HG03442 (cell line): ENCODE data around the gene CDK14.
A peak's percentile ranks its signal among the peaks of the same experiment; 100 is the strongest.

ENCODE experiments used
- ATAC-seq: cut with Tn5 transposase; IDR thresholded peaks from one replicate; pipeline ENCODE4 v1.9.1; 2021; ENCODE audit warnings: mild to moderate bottlenecking, moderate library complexity; ENCODE audit not compliant: unreplicated experiment

Gene CDK14

DNA sequence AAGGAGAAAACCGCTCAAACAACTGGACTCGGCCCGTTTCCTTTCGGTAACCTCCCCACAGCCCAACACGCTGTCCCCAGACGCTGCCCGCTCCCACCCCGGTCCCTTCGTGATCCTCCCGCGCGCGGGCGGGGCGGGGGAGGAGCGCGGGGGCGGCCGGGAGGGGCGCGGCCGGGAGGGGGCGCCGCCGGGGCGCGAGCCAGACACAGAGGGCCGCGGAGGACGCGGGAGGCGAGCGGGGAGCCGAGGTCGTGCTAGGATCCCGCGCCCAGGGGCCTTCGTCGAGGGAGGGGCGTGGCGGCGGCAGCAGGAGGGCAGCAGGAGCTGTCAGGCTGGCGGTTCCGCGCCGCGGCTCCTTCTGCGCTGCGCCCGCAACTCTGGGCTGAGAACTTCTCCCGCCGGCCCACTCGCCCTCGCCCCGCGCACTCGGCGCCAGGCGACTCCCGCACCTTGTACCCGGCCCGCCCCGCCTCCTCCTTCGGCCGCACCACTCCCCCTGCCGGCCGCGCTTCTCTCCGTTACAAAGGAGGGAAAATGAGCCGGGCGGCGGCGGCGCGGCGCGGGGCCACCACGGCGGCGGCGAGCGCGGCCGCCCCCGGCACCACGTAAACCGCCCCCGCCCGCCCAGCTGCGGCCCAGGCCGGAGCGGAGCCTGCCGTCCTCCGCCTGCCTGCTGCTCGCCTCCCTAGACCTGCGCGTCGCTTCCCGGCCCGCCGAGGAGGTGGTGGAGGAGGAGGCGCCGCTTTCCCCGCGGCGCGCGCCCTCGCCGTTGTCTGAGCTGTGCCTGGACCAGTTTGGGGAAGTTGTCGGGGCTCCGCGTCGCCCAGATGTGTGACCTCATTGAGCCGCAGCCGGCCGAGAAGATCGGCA, at the start of gene CDK14:
TSS of gene CDK14 (plus strand) at position 521 of the 870 bp plus-strand sequence. CDS start at position 828, 307 bp downstream.
- peak; percentile 50 for ATAC-seq

DNA sequence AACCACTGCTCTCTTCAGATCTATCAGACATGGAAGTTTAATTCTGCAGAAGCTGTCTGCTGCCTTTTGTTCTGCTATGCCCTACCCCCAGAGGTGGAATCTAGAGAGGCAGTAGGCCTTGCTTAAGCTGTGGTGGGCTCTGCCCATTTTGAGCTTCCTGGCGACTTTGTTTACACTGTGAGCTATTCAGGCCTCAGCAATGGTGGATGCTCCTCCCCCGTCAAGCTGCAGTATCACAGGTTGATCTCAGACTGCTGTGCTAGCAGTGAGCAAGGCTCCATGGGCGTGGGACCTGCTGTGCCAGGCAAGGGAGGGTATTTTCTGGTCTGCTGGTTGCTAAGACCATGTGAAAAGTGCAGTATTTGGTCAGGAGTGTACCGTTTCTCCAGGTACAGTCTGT, 45.1 kb upstream of the CDK14 start:
- no peak for ATAC-seq

DNA sequence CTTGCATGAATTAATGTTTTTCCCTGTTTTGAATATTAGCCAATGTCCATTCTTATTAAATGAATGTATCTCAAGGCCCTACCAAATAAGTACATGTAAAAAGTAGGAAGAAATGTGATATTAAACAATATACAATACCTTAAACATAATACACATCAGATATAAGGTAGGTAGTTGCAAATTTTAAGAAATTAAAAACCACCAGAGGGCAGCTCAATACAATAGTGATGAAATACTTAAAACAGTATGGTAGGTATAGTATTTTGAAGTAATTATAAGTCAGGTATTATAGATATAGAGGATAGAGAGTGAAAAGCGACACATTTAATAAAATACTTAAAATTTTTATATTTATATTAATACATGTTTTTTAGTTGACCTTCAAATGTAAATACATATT, 43.6 kb upstream of the CDK14 start:
- no peak for ATAC-seq

DNA sequence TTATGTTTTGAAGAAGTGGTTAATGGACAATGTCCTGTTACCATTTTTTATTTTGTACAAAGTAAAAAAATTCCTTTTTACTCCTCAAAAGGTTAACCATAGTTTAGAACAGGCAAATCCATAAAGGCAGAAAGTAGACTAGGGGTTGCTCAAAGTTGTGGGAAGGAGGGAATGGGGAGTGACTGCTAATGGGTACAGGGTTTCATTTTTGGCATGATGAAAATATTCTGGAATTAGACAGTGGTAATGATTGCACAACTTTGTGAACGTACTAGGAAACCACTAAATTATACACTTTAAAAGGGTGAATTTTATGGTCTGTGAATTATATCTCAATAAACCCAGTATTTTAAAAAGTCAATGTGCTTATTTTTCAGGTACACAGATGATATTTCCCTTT, 35.4 kb upstream of the CDK14 start:
- no peak for ATAC-seq

DNA sequence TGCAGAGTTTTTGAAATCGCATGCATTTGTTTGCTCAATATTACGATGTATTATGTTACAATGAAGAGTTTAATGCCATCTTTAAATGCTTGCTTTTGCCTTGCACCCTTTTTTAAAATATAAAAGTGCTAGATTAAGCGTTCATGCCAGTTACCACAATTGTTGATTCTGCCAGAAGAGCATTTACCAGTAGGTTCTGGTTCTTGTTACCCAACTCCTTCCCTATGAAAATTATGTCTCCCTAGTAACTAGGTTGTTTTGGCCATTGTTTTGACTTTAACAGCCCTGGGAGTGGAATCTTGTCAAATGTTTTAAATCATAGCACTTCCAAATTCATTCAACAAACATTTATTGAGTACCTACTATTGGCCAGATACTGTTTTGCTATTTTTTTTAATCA, 32.8 kb upstream of the CDK14 start:
- ATAC-seq, result no peak

DNA sequence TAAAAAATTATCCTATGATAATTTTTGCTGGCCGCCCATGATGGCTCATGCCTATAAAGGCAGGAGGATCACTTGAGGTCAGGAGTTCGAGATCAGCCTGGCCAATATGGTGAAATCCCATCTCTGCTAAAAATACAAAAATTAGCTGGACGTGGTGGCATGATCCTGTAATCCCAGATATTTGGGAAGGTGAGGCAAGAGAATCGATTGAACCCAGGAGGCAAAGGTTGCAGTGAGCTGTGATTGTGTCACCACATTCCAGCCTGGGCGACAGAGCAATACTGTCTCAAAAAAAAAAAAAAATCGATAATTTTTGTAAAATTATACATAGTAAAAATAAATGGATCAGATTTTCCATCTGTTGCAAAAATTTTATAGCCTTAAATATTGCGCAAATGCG, 31.7 kb upstream of the CDK14 start:
- no peak for ATAC-seq

DNA sequence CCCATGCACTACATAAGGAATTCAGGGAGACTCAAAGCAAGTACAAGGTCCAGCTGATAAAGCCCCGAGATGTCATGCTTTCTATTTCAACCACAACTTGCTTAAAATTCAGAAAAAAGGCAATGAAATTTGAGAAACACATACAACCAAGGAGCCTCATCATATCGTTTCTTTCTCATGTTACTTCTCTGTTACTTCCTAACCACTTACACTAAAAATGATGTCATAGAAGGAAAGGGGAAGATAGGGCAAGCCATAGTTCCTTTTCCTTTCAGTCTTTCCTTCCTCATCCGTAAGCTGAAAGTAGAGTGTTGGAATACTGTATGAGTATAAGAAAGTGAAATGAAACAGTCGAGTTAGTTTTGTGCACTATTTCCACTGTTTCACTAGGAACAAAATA, 27.9 kb upstream of the CDK14 start:
- ATAC-seq, result no peak

DNA sequence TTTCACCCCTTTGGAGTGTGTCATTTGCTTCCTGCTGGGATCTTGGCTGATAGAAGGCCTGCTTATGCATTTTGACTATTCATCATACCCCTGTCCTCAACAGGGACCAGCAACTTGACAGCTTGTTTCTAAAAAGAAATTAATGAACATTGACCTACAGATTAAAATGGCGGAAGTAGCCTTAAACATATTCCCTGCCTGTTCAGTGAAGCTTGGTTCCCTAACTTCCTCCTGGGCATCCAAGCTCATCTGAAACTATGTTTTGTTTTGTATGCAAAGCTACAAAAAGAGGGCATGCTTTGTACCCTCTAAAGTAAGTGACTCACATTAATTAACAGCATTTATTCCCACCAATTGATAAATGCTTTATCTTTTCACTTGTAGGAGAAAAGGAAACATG, 26.8 kb upstream of the CDK14 start:
- no peak for ATAC-seq

DNA sequence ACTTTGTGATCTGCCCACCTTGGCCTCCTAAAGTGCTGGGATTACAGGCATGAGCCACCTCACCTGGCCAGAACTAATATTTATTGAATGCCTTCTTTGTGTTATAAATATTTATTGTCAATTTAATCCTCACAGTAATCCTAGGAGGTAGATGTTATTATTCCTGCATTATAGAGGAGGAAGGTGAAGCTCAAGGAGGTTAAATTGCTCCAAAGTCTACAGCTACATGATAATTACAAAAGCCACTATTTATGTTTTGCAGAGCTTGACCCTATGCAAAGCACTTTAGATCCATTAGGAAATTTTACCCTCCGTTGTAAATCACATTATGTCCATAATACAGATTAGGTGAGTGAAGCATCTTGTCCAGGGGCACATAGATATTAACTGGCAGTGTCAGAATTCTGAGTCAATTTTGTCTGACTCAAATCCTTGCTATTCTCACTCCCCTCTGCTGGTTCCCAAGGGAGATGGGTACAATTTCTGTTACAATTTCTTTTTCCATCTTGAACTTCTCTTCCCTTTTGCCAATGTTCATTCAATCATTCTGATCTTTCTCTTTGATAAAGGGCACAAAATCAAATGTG, 25.7 kb upstream of the CDK14 start:
- no peak for ATAC-seq

DNA sequence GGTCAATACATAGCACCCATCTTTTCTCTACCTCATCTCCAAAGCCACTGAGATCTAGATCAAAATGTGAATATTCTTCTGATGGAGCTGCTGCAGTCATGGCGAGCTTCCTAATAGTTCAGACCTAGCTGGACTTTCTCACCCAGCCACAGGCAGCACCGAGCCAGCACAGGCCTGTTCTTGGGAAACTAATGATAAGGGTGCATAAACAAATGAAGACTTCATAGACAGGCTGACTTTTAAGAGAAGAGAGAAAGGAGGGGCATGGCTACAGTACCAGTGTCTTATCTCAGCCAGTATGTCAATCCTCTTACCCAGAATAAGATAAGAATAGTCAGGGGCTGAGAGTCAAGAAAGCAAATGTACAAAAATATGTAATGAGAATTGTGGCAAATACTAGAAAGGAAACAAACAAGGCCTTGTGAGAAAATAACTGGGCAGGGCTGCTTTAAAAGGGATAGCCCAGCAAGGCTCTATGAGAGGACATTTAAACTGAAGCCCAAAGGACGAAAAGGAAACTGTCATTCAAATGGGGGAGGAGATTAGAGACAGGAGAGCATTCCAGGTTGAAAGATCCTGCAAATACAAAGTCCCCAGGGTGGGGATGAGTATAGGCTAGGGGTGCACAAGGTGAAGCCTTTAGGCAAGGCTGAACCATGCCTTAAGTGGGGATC, 21.8 kb upstream of the CDK14 start:
- ATAC-seq, result no peak

DNA sequence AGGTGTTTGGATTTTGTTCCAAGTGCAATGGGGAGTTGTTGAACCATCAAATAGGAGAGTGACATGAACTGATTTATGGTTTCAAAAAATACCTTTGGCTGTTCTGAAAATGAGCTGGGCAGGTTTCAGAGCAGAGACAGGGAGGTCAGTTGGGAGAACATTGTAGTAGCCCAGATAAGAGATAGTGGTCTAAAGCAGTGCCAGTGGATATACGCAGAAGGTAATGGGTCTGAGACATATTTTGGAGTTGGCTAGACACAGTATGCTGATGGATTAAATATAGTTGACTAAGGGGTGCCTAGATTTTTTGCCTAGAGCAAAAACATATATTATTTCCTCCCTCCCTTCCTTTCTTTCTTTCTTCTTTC, 21.3 kb upstream of the CDK14 start:
- ATAC-seq, result no peak

DNA sequence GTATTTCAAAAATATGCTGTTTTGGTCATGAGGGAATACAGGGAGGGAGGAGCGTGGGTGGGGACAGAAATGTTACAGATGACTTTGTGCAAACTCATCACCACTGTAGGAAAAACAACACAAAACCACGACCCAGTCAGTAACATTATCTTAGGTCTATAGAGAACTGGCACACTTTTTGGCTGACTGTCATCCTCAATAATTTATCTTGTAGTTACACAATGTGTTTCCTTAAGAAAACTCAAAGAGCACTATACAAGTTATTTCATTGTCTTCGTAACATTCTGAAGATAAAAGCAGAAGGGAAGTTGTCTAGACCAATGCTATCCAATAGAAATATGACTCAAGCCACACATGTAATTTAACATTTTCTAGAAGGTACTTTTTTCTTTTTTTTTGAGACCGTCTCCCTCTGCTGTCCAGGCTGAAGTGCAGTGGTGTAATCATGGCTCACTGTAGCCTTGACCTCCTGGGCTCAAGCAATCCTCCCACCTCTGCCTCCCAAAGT, 16.9 kb upstream of the CDK14 start:
- ATAC-seq, result no peak

DNA sequence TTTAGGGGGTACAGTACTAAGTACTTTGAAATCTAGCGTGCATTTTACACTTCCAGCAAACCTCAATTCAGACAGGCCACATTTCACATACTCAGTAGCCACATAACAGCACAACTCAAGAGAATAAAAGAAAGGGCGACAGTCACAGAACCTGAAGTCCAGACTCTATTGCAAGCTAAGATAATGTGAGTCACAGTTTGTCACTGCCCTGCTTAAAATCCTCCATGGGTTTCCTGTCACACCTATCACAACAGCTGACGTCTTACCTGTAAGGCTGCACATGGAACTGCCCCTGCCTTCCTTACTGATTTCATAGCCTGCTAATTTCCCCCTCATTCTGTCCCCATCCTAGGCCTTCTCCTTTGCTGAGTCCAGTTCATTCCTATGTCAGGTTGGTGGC, 16.1 kb upstream of the CDK14 start:
- no peak for ATAC-seq

DNA sequence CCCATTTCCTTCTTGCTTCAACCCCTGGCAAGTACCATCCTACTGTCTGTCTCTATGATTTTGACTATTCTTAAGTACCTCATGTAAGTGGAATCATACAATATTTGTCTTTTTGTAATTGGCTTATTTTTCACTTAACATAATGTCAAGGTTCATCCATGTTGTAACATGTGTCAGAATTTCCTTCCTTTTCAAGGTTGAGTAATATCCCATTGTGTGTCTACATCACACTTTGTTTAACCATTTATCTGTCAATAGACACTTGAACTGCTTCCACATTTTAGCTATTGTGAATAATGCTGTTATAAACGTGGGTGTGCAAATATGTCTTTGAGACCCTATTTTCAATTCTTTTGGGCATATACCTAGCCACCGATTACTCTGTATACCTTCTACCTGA, 14.0 kb upstream of the CDK14 start:
- no peak for ATAC-seq

DNA sequence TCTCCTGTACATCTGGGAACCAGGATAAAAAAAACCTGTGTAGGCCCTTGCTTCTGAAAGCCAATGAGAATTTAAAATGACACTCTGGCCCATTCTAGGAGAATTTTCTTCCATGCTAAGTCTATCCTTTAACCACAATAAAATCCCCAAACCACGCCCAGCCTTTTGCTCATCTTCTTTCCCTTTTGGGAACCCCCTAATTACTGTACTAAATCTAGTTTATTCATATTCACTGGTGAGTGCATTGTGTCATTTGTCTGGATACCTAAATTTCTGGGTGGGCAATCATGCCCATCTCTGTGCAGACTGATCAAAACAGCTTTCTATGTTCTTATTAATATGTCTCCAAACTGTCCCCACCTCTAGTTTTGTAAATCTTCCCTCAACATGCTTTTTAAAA, 11.7 kb upstream of the CDK14 start:
- no peak for ATAC-seq

DNA sequence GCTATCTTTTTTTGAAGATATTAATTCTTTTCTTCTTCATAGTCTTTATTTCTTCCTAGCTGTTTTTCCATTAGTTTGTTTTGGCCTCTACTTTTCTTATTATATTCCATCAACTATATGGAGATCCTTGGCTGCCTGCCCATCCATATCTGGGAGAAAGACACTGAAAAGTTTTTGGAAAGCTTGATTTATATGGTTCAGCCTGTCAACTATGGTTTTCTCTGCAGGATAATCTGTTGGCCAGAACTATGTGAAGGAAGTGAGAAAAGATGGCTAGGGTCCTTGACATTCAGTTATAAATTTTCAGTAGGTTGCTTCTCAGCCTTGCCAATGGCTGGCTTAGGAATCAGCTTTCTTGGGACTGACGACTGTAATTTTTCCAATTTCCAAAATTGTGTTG, 10.0 kb upstream of the CDK14 start:
- ATAC-seq, result no peak

DNA sequence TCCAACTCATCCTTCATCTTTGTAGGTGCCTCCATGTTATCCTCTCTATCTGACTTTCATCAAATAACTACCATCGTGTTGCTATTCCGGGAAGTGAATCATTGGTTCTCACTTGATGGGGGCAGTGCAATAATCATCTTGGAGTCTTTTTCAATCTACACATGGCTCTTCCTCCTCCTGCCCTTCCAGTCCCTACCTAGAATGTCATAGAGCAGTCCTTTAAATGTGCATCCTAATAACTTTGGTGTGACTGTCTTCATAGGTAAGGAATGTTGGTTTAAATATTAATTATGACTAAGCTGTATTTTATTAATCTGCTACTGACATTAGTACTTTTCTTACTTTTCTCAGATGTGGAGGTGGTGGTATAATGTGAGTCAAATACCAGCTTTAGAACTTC, 8.4 kb upstream of the CDK14 start:
- no peak for ATAC-seq

DNA sequence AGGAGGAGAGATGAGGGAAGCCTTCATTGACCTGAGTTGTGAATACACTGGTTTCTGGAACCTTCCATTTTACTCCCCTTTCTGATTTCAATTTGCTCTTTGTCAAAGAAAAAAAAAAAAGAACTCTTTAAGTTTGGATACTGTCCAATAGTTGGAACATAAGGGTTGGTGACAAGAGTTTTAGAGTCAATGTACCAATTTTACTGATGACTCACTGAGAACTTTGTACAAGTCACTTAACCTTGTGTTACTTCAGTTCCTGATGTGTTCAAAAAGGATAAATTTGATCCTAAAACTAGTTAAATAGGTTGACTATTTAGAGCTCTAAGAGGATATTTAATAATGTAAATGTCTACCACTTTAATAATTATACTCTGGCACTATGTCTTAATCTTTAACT, 4.1 kb upstream of the CDK14 start:
- ATAC-seq, result no peak

DNA sequence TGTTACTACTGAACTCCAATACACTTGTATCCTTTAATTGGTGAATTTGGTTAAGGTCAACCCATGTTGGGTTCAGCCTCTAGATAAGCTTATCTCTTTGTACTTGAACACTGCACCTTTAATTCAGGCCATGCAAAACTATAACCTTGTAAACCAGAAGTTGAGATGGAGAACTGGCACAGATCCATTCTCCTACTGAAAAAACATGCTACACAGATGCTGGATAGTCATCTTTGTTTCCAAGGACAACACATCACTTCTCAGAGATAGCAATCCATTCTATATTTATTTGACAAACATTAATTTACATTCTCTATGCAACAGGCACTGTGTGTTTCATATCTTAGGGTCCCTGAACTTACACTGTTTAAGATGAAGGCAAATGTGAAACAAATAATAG, 2.9 kb upstream of the CDK14 start:
- no peak for ATAC-seq

DNA sequence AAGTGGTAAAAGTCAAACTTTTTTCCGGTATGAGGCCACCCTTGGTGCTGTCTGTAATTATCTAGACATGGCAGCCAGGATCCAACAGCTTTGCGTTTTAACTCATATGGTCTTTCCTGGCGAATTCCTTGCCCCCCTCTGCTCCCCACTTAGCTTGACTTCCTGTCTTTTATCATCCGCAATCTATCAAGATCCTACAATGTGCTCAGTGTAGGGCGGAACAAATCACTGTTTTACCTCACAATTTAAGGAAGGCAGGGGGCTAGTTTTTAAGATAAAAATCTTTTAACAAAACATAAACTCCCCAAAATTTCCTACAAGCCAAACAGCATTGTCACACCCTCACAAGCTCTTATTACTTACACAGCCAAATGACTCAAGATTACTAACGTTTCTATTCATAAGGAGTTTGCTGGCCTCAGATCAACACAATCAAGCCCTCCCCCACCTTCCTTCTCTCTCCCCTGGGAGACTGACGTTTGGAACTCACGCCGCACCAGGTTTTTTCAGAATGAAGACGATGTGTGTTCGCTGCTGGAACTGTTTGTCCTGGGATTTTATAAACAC, 1.3 kb upstream of the CDK14 start:
- no peak for ATAC-seq

DNA sequence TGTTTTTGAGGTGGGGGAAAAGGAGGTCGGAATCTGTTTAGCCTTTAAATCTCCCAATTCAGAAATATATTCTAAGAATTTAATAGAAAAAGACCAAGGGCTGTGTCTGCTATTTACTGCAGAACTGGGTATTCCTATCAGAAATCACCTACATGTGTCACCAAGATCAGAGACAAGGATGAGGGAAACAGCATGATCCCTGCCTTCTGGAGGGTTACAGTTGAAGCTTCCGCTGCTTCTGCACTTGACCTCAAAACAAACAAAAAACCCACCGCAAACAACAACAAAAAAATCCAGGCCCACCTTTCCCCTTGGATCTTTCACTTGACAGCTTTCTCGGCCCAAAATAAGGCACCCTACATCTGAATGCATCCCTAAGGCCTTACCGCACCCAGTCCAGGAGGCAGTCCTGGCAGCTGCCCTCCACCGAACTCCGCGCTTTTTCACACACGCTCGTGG, 750 bp upstream of the CDK14 start:
- ATAC-seq, result no peak
